CD4-positive, alpha-beta T cell (primary cell): ENCODE measurements around the gene GM2A. TPM values are rescaled to one million over a fixed set of nuclear protein-coding genes. Genes with fewer than 3 reads are reported as not detected.

ENCODE experiments used
- ATAC-seq: fragments of 200-7000 bp; cut with Tn5 transposase; one replicate; pipeline ENCODE4 v1.10.0; 2022; ENCODE audit warnings: mild to moderate bottlenecking; ENCODE audit not compliant: poor library complexity
- CTCF ChIA-PET: fragments of 350-600 bp; sonication (Branson Sonifier 250); formaldehyde crosslinking; loops from one replicate; lab custom pipeline; 2021; ENCODE audit warnings: antibody characterized with exemption, inconsistent platforms; lab: Charles Lee
- POLR2A ChIA-PET: fragments of 350-600 bp; sonication (Branson Sonifier 250); formaldehyde crosslinking; loops from one replicate; lab custom pipeline; 2021; ENCODE audit warnings: antibody characterized with exemption, inconsistent platforms; lab: Charles Lee
- DNase-seq, 14 experiments: peaks; one replicate each; pipeline ENCODE4 v3.0.0-alpha.2; 2013 to 2020; ENCODE audit warnings: mixed read lengths in 2 of 14
- H3K27ac ChIP-seq, 2 donors: one replicate each; pipeline versions ENCODE4 v1.5.1 to v1.7.0; 2013; ENCODE audit warnings: low read length in 2 of 2, low read depth in 1 of 2, mild to moderate bottlenecking in 1 of 2
- H3K27me3 ChIP-seq, 2 experiments: 1 replicate in 1 of 2; 2 replicates in 1 of 2; pipeline versions ENCODE4 v1.6.1 to v1.7.0; 2013; ENCODE audit warnings: low read length in 2 of 2, control low read depth in 1 of 2, mild to moderate bottlenecking in 1 of 2, moderate library complexity in 1 of 2; ENCODE audit not compliant: insufficient read depth in 2 of 2, control insufficient read depth in 1 of 2
- H3K36me3 ChIP-seq: one replicate; pipeline ENCODE4 v1.6.1; 2013; ENCODE audit warnings: low read length, control low read depth; ENCODE audit not compliant: insufficient read depth
- H3K4me1 ChIP-seq: one replicate; pipeline ENCODE4 v1.6.1; 2013; ENCODE audit warnings: low read length, control low read depth; ENCODE audit not compliant: insufficient read depth
- H3K4me3 ChIP-seq: one replicate; pipeline ENCODE4 v1.5.1; 2013; ENCODE audit warnings: mild to moderate bottlenecking, low read length, moderate library complexity
- H3K9me3 ChIP-seq, 2 experiments: 1 replicate in 1 of 2; 2 replicates in 1 of 2; pipeline versions ENCODE4 v1.6.1 to v1.7.0; 2013; ENCODE audit warnings: low read length in 2 of 2, mild to moderate bottlenecking in 2 of 2, control low read depth in 1 of 2, moderate library complexity in 1 of 2; ENCODE audit not compliant: control insufficient read depth in 1 of 2, insufficient read depth in 1 of 2
- H3K27ac Mint-ChIP-seq: one replicate; pipeline ENCODE4 v1.8.0; 2020; ENCODE audit warnings: mixed read lengths
- H3K27me3 Mint-ChIP-seq: one replicate; pipeline ENCODE4 v1.8.0; 2021; ENCODE audit warnings: mixed read lengths
- H3K36me3 Mint-ChIP-seq: one replicate; pipeline ENCODE4 v1.8.0; 2021; ENCODE audit warnings: low read depth, mixed read lengths
- H3K4me1 Mint-ChIP-seq: one replicate; pipeline ENCODE4 v1.8.0; 2021; ENCODE audit warnings: low read depth, mixed read lengths
- H3K4me3 Mint-ChIP-seq: one replicate; pipeline ENCODE4 v1.8.0; 2020; ENCODE audit warnings: mild to moderate bottlenecking, mixed read lengths
- H3K9me3 Mint-ChIP-seq: one replicate; pipeline ENCODE4 v1.8.0; 2020; ENCODE audit warnings: mixed read lengths
- CTCF ChIP-seq: fragments of 200-600 bp; IDR thresholded peaks from one replicate; pipeline ENCODE4 v1.8.0; 2022; ENCODE audit warnings: antibody characterized with exemption, mild to moderate bottlenecking
- intact Hi-C, 2 experiments: fragments of 100-400 bp; cut with DNase I in 1 of 2; cut with micrococcal nuclease in 1 of 2; formaldehyde crosslinking; loops; one replicate each; pipeline versions ENCODE4 v1.15.1 to v1.9.0; 2023 to 2025; cut with DNase I, micrococcal nuclease
- total RNA-seq, 174 experiments: library from RNA in 2 of 174; stranded (reverse) in 2 of 174; gene quantifications; one replicate each; pipeline ENCODE4 v1.2.3 and lab custom pipeline; 2021 to 2026

Gene GM2A
- total RNA-seq, 2 experiments from 2014 or later, result 3.1 to 4.1 TPM

GRCh38 chr5:151274666-151275065 is 21.7 kb downstream of the GM2A start:
- ChIA-PET POLR2A (no interaction called here), CTCF (no interaction called here)
- H3K4me3 Mint-ChIP-seq, result no peak overlapping the region
- H3K27me3 ChIP-seq, result no peaks in the 10 kb centered on the region
- no peak overlapping the region for H3K27ac ChIP-seq
- H3K4me1 ChIP-seq, result no peaks in the 10 kb centered on the region
- H3K4me3 ChIP-seq, result no peak overlapping the region
- H3K4me1 Mint-ChIP-seq, result no peaks in the 10 kb centered on the region
- no peak for TF ChIP-seq CTCF
- H3K36me3 Mint-ChIP-seq, result no peaks in the 10 kb centered on the region
- DNase-seq, result no peak
- H3K27ac Mint-ChIP-seq, result no peak overlapping the region
- H3K9me3 Mint-ChIP-seq, result no peaks in the 10 kb centered on the region
- intact Hi-C loops, result no loop called here
- no peaks in the 10 kb centered on the region for H3K27me3 Mint-ChIP-seq
- no peaks in the 10 kb centered on the region for H3K9me3 ChIP-seq
- no peak for ATAC-seq
- H3K36me3 ChIP-seq, result no peaks in the 10 kb centered on the region

DNA sequence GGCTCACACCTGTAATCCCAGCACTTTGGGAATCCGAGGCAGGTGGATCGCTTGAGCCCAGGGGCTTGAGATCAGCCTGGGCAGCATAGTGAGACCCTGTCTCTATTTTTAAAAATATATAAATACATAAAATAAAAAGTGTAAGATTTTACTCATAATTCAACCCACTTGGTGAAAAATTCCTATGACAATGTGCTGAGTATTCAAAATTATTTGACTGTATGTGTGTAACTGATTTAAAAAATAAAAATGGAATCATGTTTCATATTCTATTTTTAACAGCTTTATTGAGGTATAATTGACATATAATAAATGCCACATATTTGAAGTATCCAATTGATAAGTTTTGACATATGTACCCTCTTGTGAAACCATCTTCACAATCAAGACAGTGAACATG is 22.8 kb downstream of the GM2A start:
- Mint-ChIP-seq H3K36me3 (no peaks in the 10 kb centered on the region), H3K27ac (no peak overlapping the region), H3K27me3 (no peaks in the 10 kb centered on the region), H3K4me3 (no peak overlapping the region), H3K9me3 (no peaks in the 10 kb centered on the region), H3K4me1 (no peaks in the 10 kb centered on the region)
- H3K9me3 ChIP-seq, result no peaks in the 10 kb centered on the region
- H3K27me3 ChIP-seq, result no peaks in the 10 kb centered on the region
- H3K27ac ChIP-seq, result no peak overlapping the region
- intact Hi-C loops, result no loop called here
- no peak overlapping the region for H3K4me3 ChIP-seq
- H3K36me3 ChIP-seq, result no peaks in the 10 kb centered on the region
- POLR2A ChIA-PET, result no interaction called here
- TF ChIP-seq CTCF, result no peak
- H3K4me1 ChIP-seq, result no peaks in the 10 kb centered on the region
- CTCF ChIA-PET, result no interaction called here
- no peak for ATAC-seq
- no peak for DNase-seq

GRCh38 chr5:151278845-151279244 is 25.9 kb downstream of the GM2A start:
- H3K27ac Mint-ChIP-seq, result no peak overlapping the region
- Histone ChIP-seq H3K27ac (no peak overlapping the region), H3K4me1 (no peaks in the 10 kb centered on the region), H3K36me3 (no peaks in the 10 kb centered on the region), H3K4me3 (no peak overlapping the region), H3K9me3 (no peaks in the 10 kb centered on the region), H3K27me3 (no peaks in the 10 kb centered on the region)
- H3K9me3 Mint-ChIP-seq, result no peaks in the 10 kb centered on the region
- TF ChIP-seq CTCF, result no peak
- ChIA-PET CTCF (interaction anchor here (0.6 kb wide), 1 partner anchor 471 kb away, joined by 4 read pairs; no protein-coding TSS in a partner anchor), POLR2A (no interaction called here)
- H3K4me3 Mint-ChIP-seq, result no peak overlapping the region
- H3K36me3 Mint-ChIP-seq, result no peaks in the 10 kb centered on the region
- intact Hi-C loops, result no loop called here
- H3K4me1 Mint-ChIP-seq, result no peaks in the 10 kb centered on the region
- no peaks in the 10 kb centered on the region for H3K27me3 Mint-ChIP-seq
- ATAC-seq (no peak), DNase-seq (no peak)
